Panc1 (cell line): Measurements from ENCODE around the gene CSNK1G1. TPM values are rescaled to one million over a fixed set of nuclear protein-coding genes. Genes with fewer than 3 reads are reported as not detected.

ENCODE experiments used
- ATAC-seq: fragments of 200-7000 bp; cut with Tn5 transposase; 2 replicates; pipeline ENCODE4 v1.9.1; 2020; ENCODE audit warnings: mild to moderate bottlenecking, moderate library complexity
- BruUV-seq: library from RNA; stranded (reverse); fragments of 400-500 nt; replicated peaks from 2 replicates; lab custom pipeline; 2021; lab: Mats Ljungman, UMichigan
- CTCF ChIA-PET: fragments of 300-600 bp; sonication (Branson Sonifier 250); formaldehyde crosslinking; loops from one replicate; lab custom pipeline; 2022; ENCODE audit warnings: antibody characterized with exemption; lab: Charles Lee
- POLR2A ChIA-PET: fragments of 300-600 bp; sonication (Branson Sonifier 250); formaldehyde crosslinking; loops from one replicate; lab custom pipeline; 2022; ENCODE audit warnings: antibody characterized with exemption; lab: Charles Lee
- DNase-seq: peaks from one replicate; pipeline ENCODE4 v3.0.0-alpha.2; 2010; ENCODE audit warnings: low read depth, low spot score
- H3K27ac ChIP-seq: 2 replicates; pipeline ENCODE4 v1.5.1; 2011; ENCODE audit warnings: mild to moderate bottlenecking, low read length, inconsistent platforms
- H3K27me3 ChIP-seq: fragments of 200-500 bp; sonication (Bioruptor generic); 2 replicates; pipeline ENCODE4 v1.6.0; 2014; ENCODE audit warnings: low read length, inconsistent platforms; ENCODE audit not compliant: control insufficient read depth, insufficient read depth
- H3K36me3 ChIP-seq: fragments of 200-500 bp; sonication (Bioruptor generic); 2 replicates; pipeline ENCODE4 v1.5.1; 2014; ENCODE audit warnings: inconsistent platforms, mild to moderate bottlenecking, low read length, moderate library complexity; ENCODE audit not compliant: control insufficient read depth, insufficient read depth
- H3K4me1 ChIP-seq: 2 replicates; pipeline ENCODE4 v1.5.1; 2011; ENCODE audit warnings: inconsistent platforms, mild to moderate bottlenecking, low read length, moderate library complexity; ENCODE audit not compliant: control insufficient read depth, insufficient read depth
- H3K4me3 ChIP-seq, 2 experiments: 2 replicates each; pipeline ENCODE4 v1.5.1; 2011 to 2012; ENCODE audit warnings: low read depth in 2 of 2, low read length in 2 of 2, mild to moderate bottlenecking in 2 of 2, inconsistent platforms in 1 of 2, moderate library complexity in 1 of 2
- H3K9me3 ChIP-seq: fragments of 200-500 bp; sonication (Bioruptor generic); 2 replicates; pipeline ENCODE4 v1.5.1; 2014; ENCODE audit warnings: low read depth, mild to moderate bottlenecking, inconsistent platforms, low read length, moderate library complexity; ENCODE audit not compliant: control insufficient read depth, insufficient read depth
- POLR2AphosphoS5 ChIP-seq: IDR thresholded peaks from 2 replicates; pipeline ENCODE4 v1.6.1; 2012; ENCODE audit warnings: mild to moderate bottlenecking, low read depth, low read length, moderate library complexity
- SIN3A ChIP-seq: IDR thresholded peaks from 2 replicates; pipeline ENCODE4 v1.6.1; 2012; ENCODE audit warnings: low read depth, mild to moderate bottlenecking, low read length, moderate library complexity, borderline replicate concordance; ENCODE audit not compliant: insufficient read depth
- TCF7L2 ChIP-seq: IDR thresholded peaks from 2 replicates; pipeline ENCODE4 v1.6.1; 2011; ENCODE audit warnings: mild to moderate bottlenecking, low read depth, low read length, inconsistent platforms
- in situ Hi-C: cut with HindIII; loops from 2 replicates; pipeline ENCODE4 v1.10.0; 2016; ENCODE audit warnings: low sequenced_read_pairs, low pct_unique_long_range_greater_than_20kb
- intact Hi-C: fragments of 100-400 bp; cut with micrococcal nuclease; formaldehyde crosslinking; loops from one replicate; pipeline ENCODE4 v1.10.0; 2022; ENCODE audit not compliant: unreplicated experiment
- total RNA-seq: library from RNA; stranded (reverse); gene quantifications from one replicate; pipeline ENCODE4 v1.2.1, GENCODE V29; 2021; ENCODE audit not compliant: unreplicated experiment
- TF ChIP-seq, protein P1 (sequence below): fragments of 450-650 bp; IDR thresholded peaks from 2 replicates; pipeline ENCODE4 v1.5.1; 2017; ENCODE audit warnings: mild to moderate bottlenecking
- TF ChIP-seq, protein P2 (sequence below), 2 experiments: IDR thresholded peaks; 2 replicates each; pipeline ENCODE4 v1.6.1; 2011 to 2012; ENCODE audit warnings: low read depth in 2 of 2, control low read depth in 1 of 2, low read length in 1 of 2, mild to moderate bottlenecking in 1 of 2, moderate library complexity in 1 of 2; ENCODE audit not compliant: insufficient read depth in 1 of 2

Gene CSNK1G1
- total RNA-seq, 1 experiment from 2014 or later, result 22.8 TPM

GRCh38 chr15:64162869-64163658 lies 192.9 kb downstream of the CSNK1G1 start, which contains the start of gene PPIB:
Gene PPIB, minus strand, starts transcription at chr15:64163022. Its CDS starts 36 bp downstream, at chr15:64162986.
- ChIA-PET CTCF (interaction anchor here (0.5 to 1.0 kb wide), 5 partner anchors 9 to 512 kb away, joined by 3 to 6 read pairs (median 4); no protein-coding TSS in a partner anchor), POLR2A (interaction anchor here (0.7 to 0.8 kb wide), 2 partner anchors 8 to 220 kb away, joined by 3 to 6 read pairs; no protein-coding TSS in a partner anchor)
- peaks cover 17% of the 10 kb centered on the region for H3K36me3 ChIP-seq
- H3K27me3 ChIP-seq, result no peaks in the 10 kb centered on the region
- H3K9me3 ChIP-seq, result no peaks in the 10 kb centered on the region
- peak within 1 kb of the TSS; percentile 84 to 86 for H3K4me3 ChIP-seq
- intact Hi-C loops (no loop called here), in situ Hi-C loops (no loop called here)
- no TSS peak for BruUV-seq
- TF ChIP-seq SIN3A (peak; percentile 95), TCF7L2 (peak; percentile 54), POLR2AphosphoS5 (peak; percentile 93)
- TF ChIP-seq, protein P1, sequence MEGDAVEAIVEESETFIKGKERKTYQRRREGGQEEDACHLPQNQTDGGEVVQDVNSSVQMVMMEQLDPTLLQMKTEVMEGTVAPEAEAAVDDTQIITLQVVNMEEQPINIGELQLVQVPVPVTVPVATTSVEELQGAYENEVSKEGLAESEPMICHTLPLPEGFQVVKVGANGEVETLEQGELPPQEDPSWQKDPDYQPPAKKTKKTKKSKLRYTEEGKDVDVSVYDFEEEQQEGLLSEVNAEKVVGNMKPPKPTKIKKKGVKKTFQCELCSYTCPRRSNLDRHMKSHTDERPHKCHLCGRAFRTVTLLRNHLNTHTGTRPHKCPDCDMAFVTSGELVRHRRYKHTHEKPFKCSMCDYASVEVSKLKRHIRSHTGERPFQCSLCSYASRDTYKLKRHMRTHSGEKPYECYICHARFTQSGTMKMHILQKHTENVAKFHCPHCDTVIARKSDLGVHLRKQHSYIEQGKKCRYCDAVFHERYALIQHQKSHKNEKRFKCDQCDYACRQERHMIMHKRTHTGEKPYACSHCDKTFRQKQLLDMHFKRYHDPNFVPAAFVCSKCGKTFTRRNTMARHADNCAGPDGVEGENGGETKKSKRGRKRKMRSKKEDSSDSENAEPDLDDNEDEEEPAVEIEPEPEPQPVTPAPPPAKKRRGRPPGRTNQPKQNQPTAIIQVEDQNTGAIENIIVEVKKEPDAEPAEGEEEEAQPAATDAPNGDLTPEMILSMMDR, result peak; percentile 87
- TF ChIP-seq, protein P2, sequence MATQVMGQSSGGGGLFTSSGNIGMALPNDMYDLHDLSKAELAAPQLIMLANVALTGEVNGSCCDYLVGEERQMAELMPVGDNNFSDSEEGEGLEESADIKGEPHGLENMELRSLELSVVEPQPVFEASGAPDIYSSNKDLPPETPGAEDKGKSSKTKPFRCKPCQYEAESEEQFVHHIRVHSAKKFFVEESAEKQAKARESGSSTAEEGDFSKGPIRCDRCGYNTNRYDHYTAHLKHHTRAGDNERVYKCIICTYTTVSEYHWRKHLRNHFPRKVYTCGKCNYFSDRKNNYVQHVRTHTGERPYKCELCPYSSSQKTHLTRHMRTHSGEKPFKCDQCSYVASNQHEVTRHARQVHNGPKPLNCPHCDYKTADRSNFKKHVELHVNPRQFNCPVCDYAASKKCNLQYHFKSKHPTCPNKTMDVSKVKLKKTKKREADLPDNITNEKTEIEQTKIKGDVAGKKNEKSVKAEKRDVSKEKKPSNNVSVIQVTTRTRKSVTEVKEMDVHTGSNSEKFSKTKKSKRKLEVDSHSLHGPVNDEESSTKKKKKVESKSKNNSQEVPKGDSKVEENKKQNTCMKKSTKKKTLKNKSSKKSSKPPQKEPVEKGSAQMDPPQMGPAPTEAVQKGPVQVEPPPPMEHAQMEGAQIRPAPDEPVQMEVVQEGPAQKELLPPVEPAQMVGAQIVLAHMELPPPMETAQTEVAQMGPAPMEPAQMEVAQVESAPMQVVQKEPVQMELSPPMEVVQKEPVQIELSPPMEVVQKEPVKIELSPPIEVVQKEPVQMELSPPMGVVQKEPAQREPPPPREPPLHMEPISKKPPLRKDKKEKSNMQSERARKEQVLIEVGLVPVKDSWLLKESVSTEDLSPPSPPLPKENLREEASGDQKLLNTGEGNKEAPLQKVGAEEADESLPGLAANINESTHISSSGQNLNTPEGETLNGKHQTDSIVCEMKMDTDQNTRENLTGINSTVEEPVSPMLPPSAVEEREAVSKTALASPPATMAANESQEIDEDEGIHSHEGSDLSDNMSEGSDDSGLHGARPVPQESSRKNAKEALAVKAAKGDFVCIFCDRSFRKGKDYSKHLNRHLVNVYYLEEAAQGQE (IDR thresholded peaks at IDR 0.05; ENCODE audit: insufficient read depth in 1 of 2, low read depth in 2 of 2, low read length in 1 of 2), result no peak
- H3K27ac ChIP-seq, result peak within 1 kb of the TSS; percentile 96
- ATAC-seq (peak; percentile 97), DNase-seq (peak; percentile 87)
- H3K4me1 ChIP-seq, result peaks cover 8% of the 10 kb centered on the region; the same call in 1 of the 2 replicates

DNA sequence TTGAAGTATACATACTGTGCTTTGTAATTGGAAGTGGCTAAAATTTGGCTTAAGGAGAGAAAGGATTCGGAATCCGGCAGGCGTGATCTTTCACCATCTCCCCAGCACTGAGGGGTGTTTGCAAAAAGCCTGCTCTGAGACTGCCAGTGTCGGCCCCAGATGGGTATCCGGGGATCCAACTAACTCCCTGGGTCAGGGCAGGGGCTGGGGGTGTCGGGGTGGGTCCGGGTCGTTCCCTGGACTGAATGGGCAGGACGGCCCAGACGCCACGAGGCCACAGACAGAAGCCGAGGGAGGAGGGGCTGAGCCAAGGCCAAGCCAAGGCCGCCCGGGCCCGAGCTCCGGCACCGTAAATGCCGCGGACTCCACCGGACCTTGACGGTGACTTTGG lies 193.5 kb downstream of the CSNK1G1 start:
- TF ChIP-seq POLR2AphosphoS5 (no peak), SIN3A (no peak), TCF7L2 (no peak)
- TF ChIP-seq, protein P2 (IDR thresholded peaks at IDR 0.05; ENCODE audit: insufficient read depth in 1 of 2, low read depth in 2 of 2, low read length in 1 of 2), result no peak
- TF ChIP-seq, protein P1, result no peak
- peak; percentile 69 for ATAC-seq
- ChIA-PET POLR2A (interaction anchor here (0.7 kb wide), 1 partner anchor 220 kb away, joined by 3 read pairs; no protein-coding TSS in a partner anchor), CTCF (no interaction called here)
- BruUV-seq, result no TSS peak
- no peaks in the 10 kb centered on the region for H3K9me3 ChIP-seq
- peak overlapping the region; percentile 84 to 86 for H3K4me3 ChIP-seq
- H3K27me3 ChIP-seq, result no peaks in the 10 kb centered on the region
- H3K36me3 ChIP-seq, result peaks cover 18% of the 10 kb centered on the region
- intact Hi-C loops, result no loop called here
- H3K27ac ChIP-seq, result peak overlapping the region; percentile 96
- in situ Hi-C loops, result no loop called here
- H3K4me1 ChIP-seq, result peaks cover 8% of the 10 kb centered on the region; the same call in 1 of the 2 replicates
- DNase-seq, result no peak
